K562 (cell line): ENCODE data around the gene SUSD3. TPM values are rescaled to one million over a fixed set of nuclear protein-coding genes. Genes with fewer than 3 reads are reported as not detected.

ENCODE experiments used
- ARID4B ChIP-seq: sonication (generic); formaldehyde crosslinking; IDR thresholded peaks from 2 replicates; pipeline ENCODE4 v1.8.0; 2022; ENCODE audit warnings: mild to moderate bottlenecking, missing genetic modification reagents
- ATF1 ChIP-seq, 2 experiments: fragments of 450-650 bp in 1 of 2; IDR thresholded peaks; 2 replicates each; pipeline ENCODE4 v1.6.1; 2016; ENCODE audit warnings: missing compliant biosample characterization in 1 of 2, missing genetic modification characterization in 1 of 2
- BRD4 ChIP-seq: fragments of 200-600 bp; sonication (generic); IDR thresholded peaks from 2 replicates; pipeline ENCODE4 v1.6.1; 2017; ENCODE audit warnings: inconsistent platforms
- DMBX1 ChIP-seq: fragments of 250-450 bp; sonication (Bioruptor Pico); IDR thresholded peaks from 2 replicates; pipeline ENCODE4 v1.8.0; 2022; ENCODE audit warnings: inconsistent platforms, mild to moderate bottlenecking, moderate library complexity, borderline replicate concordance
- E2F4 ChIP-seq: sonication (generic); formaldehyde crosslinking; IDR thresholded peaks from 2 replicates; pipeline ENCODE4 v1.8.0; 2022; ENCODE audit warnings: mild to moderate bottlenecking, low read depth, missing genetic modification reagents
- FOSL1 ChIP-seq: fragments of 200-800 bp; sonication (Bioruptor generic); conservative IDR thresholded peaks from 2 replicates; pipeline ENCODE4 v1.6.1; 2016; ENCODE audit warnings: missing genetic modification characterization, missing compliant biosample characterization
- GTF2B ChIP-seq: IDR thresholded peaks from 2 replicates; pipeline ENCODE4 v1.6.1; 2011; ENCODE audit not compliant: insufficient read length; ENCODE audit errors: extremely low read depth
- HDAC8 ChIP-seq: fragments of 450-650 bp; IDR thresholded peaks from 2 replicates; pipeline ENCODE4 v1.6.1; 2016; ENCODE audit warnings: mild to moderate bottlenecking, missing genetic modification characterization, moderate library complexity, missing compliant biosample characterization
- HMGN3 ChIP-seq: IDR thresholded peaks from 2 replicates; pipeline ENCODE4 v1.6.1; 2011; ENCODE audit warnings: borderline replicate concordance, low read depth, mild to moderate bottlenecking, mixed read lengths, low read length; ENCODE audit not compliant: insufficient read length; ENCODE audit errors: extremely low read depth
- MEIS2 ChIP-seq: fragments of 450-650 bp; IDR thresholded peaks from 2 replicates; pipeline ENCODE4 v1.6.1; 2014; ENCODE audit warnings: mild to moderate bottlenecking; ENCODE audit not compliant: partially characterized antibody
- NFYB ChIP-seq: IDR thresholded peaks from 2 replicates; pipeline ENCODE4 v1.6.1; 2011; ENCODE audit warnings: mild to moderate bottlenecking, moderate library complexity; ENCODE audit not compliant: insufficient read length; ENCODE audit errors: extremely low read depth
- PBX2 ChIP-seq, 2 experiments: IDR thresholded peaks in 1 of 2; conservative IDR thresholded peaks in 1 of 2; 2 replicates each; pipeline ENCODE4 v1.6.1; 2016; ENCODE audit warnings: low read depth in 2 of 2, mild to moderate bottlenecking in 1 of 2, missing compliant biosample characterization in 1 of 2, missing genetic modification characterization in 1 of 2, moderate library complexity in 1 of 2
- PCBP2 ChIP-seq: fragments of 200-400 bp; formaldehyde crosslinking; IDR thresholded peaks from 2 replicates; pipeline ENCODE4 v1.6.1; 2018; ENCODE audit warnings: low read length, low read depth, mild to moderate bottlenecking, moderate library complexity; ENCODE audit not compliant: poor library complexity, severe bottlenecking
- RHOXF2B ChIP-seq: fragments of 250-450 bp; sonication (Bioruptor Pico); conservative IDR thresholded peaks from 2 replicates; pipeline ENCODE4 v1.5.1; 2021
- ZNF436 ChIP-seq: fragments of 250-450, 450-650 bp; sonication (Bioruptor Pico); formaldehyde crosslinking; IDR thresholded peaks from 2 replicates; pipeline ENCODE4 v1.7.0; 2020; ENCODE audit warnings: mild to moderate bottlenecking
- ZNF589 ChIP-seq: fragments of 200-800 bp; sonication (Bioruptor generic); IDR thresholded peaks from 2 replicates; pipeline ENCODE4 v1.6.1; 2016; ENCODE audit warnings: low read depth, missing genetic modification characterization, missing compliant biosample characterization
- ZNF75A ChIP-seq: fragments of 450-650 bp; formaldehyde crosslinking; IDR thresholded peaks from 2 replicates; pipeline ENCODE4 v1.4.0; 2020; ENCODE audit warnings: mild to moderate bottlenecking
- ZNF76 ChIP-seq: fragments of 250-450 bp; sonication (Bioruptor Pico); IDR thresholded peaks from 2 replicates; pipeline ENCODE4 v1.4.0; 2020; ENCODE audit warnings: mild to moderate bottlenecking, moderate library complexity, borderline replicate concordance
- polyA plus RNA-seq, 8 experiments: library from polyadenylated mRNA; depleted of rRNA in 4 of 8; stranded (reverse) in 5 of 8; unstranded in 3 of 8; fragments of >200 nt; fragmentation: Nextera tagmentation in 2 of 8; fragmentation: Illumina TruSeq in 1 of 8; extraction: Ambion mirVana in 2 of 8; extraction: Trizol in 1 of 8; gene quantifications; 2 replicates each; pipeline versions ENCODE4 v1.2.1 to v1.2.3, GENCODE V29; 2011 to 2014; ENCODE audit warnings: inconsistent platforms in 1 of 8, missing spikeins in 1 of 8
- total RNA-seq, 7 experiments: library from RNA; depleted of rRNA in 6 of 7; stranded (reverse); fragments of >200 nt in 6 of 7; fragmentation: Illumina TruSeq in 2 of 7; extraction: Trizol in 2 of 7; gene quantifications; 2 replicates each; pipeline versions ENCODE4 v1.2.1 to v1.2.3, GENCODE V29; 2011 to 2021; ENCODE audit warnings: low replicate concordance in 1 of 7

SUSD3 gene
- total and polyA plus RNA-seq, 9 of the 15 experiments (the other 6 are each of a cell fraction or from before 2014, with no cell fraction given), result 1.3 to 21.7 (median 11.4) TPM

GRCh38 chr9:93061260-93061751 is 2.8 kb downstream of the SUSD3 start (continued):
- TF ChIP-seq DMBX1 (CRISPR knock-in tag), result no peak
- TF ChIP-seq PCBP2, result no peak
- no peak for TF ChIP-seq ZNF76 (CRISPR knock-in tag)
- no peak for TF ChIP-seq ZNF75A (CRISPR knock-in tag)
- no peak for TF ChIP-seq GTF2B
- TF ChIP-seq RHOXF2B, result no peak
- no peak for TF ChIP-seq HDAC8
- TF ChIP-seq FOSL1, result 0 out of 2 replicates have a peak, but pooled peaks have one; percentile 22
- TF ChIP-seq ZNF589, result no peak
- no peak for TF ChIP-seq NFYB
- TF ChIP-seq HMGN3, result no peak
- TF ChIP-seq ATF1 (CRISPR knock-in tag; IDR thresholded peaks at IDR 0.05), result no peak
- TF ChIP-seq ATF1 (tag; IDR thresholded peaks at IDR 0.05), result no peak
- no peak for TF ChIP-seq PBX2 (CRISPR knock-in tag; IDR thresholded peaks at IDR 0.05; ENCODE audit: low read depth)
- no peak for TF ChIP-seq PBX2 (tag; conservative IDR thresholded peaks at IDR 0.05; ENCODE audit: low read depth)
- no peak for TF ChIP-seq BRD4
- TF ChIP-seq ZNF436 (CRISPR knock-in tag), result no peak
- no peak for TF ChIP-seq MEIS2
- no peak for TF ChIP-seq ARID4B (CRISPR knock-in tag)
- no peak for TF ChIP-seq E2F4 (CRISPR knock-in tag)
